ENCODE measurements around the gene LRRC52. TPM values are rescaled to one million over a fixed set of nuclear protein-coding genes. Genes with fewer than 3 reads are reported as not detected.

LRRC52 gene
- total RNA-seq, 2 donors from 2014 or later, result not detected

GRCh38 chr1:165539908-165540307 lies 3.9 kb upstream of the LRRC52 start:
- WGBS, 2 experiments (ENCODE audit: insufficient coverage in 1 of 2, insufficient read length in 1 of 2), result 92 to 93% methylated on average over 2 to 3 of the region's 3 CpGs
- H3K4me3 ChIP-seq (ENCODE audit: low read length), result no peak overlapping the region
- no peaks in the 10 kb centered on the region for H3K27me3 ChIP-seq (ENCODE audit: control insufficient read depth, insufficient read depth, low read length, poor library complexity, severe bottlenecking)
- no peak overlapping the region for H3K9ac ChIP-seq (ENCODE audit: extremely low read depth, low read length, poor library complexity, severe bottlenecking)
- H3K9me3 ChIP-seq (ENCODE audit: control insufficient read depth, low read length), result no peaks in the 10 kb centered on the region
- TF ChIP-seq CTCF (conservative IDR thresholded peaks at IDR 0.05), result no peak
- Mint-ChIP-seq H3K27me3 (ENCODE audit: insufficient read depth) (peaks cover 12% of the 10 kb centered on the region), H3K4me3 (no peak overlapping the region), H3K4me1 (peaks cover 15% of the 10 kb centered on the region), H3K36me3 (ENCODE audit: low read depth) (no peaks in the 10 kb centered on the region), H3K27ac (no peak overlapping the region), H3K9me3 (no peaks in the 10 kb centered on the region)
- H3K27ac ChIP-seq (ENCODE audit: low read depth, low read length), result peak overlapping the region; percentile 37
- DNase-seq, result no peak
- H3K4me1 ChIP-seq (ENCODE audit: control insufficient read depth, insufficient read depth, low read length), result no peaks in the 10 kb centered on the region
- no peaks in the 10 kb centered on the region for H3K36me3 ChIP-seq (ENCODE audit: control insufficient read depth, insufficient read depth, low read length)

- no peak overlapping the region for H3K27ac ChIP-seq (ENCODE audit: low read depth, low read length)
- DNase-seq, result no peak
- 80 to 84% methylated on average over 1 to 5 of the region's 6 CpGs for WGBS, 2 experiments (ENCODE audit: insufficient coverage in 1 of 2, insufficient read length in 1 of 2)
- TF ChIP-seq CTCF (conservative IDR thresholded peaks at IDR 0.05), result no peak
- no peak overlapping the region for H3K4me3 ChIP-seq (ENCODE audit: low read length)
- Mint-ChIP-seq H3K27me3 (ENCODE audit: insufficient read depth) (peaks cover 22% of the 10 kb centered on the region), H3K9me3 (no peaks in the 10 kb centered on the region), H3K27ac (no peak overlapping the region), H3K4me1 (peaks cover 15% of the 10 kb centered on the region), H3K36me3 (ENCODE audit: low read depth) (no peaks in the 10 kb centered on the region), H3K4me3 (no peak overlapping the region)
- no peak overlapping the region for H3K9ac ChIP-seq (ENCODE audit: extremely low read depth, low read length, poor library complexity, severe bottlenecking)
- no peaks in the 10 kb centered on the region for H3K27me3 ChIP-seq (ENCODE audit: control insufficient read depth, insufficient read depth, low read length, poor library complexity, severe bottlenecking)
- H3K36me3 ChIP-seq (ENCODE audit: control insufficient read depth, insufficient read depth, low read length), result no peaks in the 10 kb centered on the region
- no peaks in the 10 kb centered on the region for H3K9me3 ChIP-seq (ENCODE audit: control insufficient read depth, low read length)
- no peaks in the 10 kb centered on the region for H3K4me1 ChIP-seq (ENCODE audit: control insufficient read depth, insufficient read depth, low read length)
These were observed 1.7 kb upstream of the LRRC52 start for GRCh38 chr1:165542015-165542631.

GRCh38 chr1:165542647-165543046 lies 1.2 kb upstream of the LRRC52 start:
- H3K4me3 ChIP-seq (ENCODE audit: low read length), result no peak overlapping the region
- no peaks in the 10 kb centered on the region for H3K4me1 ChIP-seq (ENCODE audit: control insufficient read depth, insufficient read depth, low read length)
- Mint-ChIP-seq H3K9me3 (no peaks in the 10 kb centered on the region), H3K36me3 (ENCODE audit: low read depth) (no peaks in the 10 kb centered on the region), H3K4me3 (no peak overlapping the region), H3K27ac (no peak overlapping the region), H3K27me3 (ENCODE audit: insufficient read depth) (peaks cover 20% of the 10 kb centered on the region), H3K4me1 (peaks cover 15% of the 10 kb centered on the region)
- WGBS, 2 experiments (ENCODE audit: insufficient coverage in 1 of 2, insufficient read length in 1 of 2), result 0% methylated on average over 1 of the region's 1 CpG; no CpG with 5 or more reads in 1 of the 2 experiments
- no peak for TF ChIP-seq CTCF (conservative IDR thresholded peaks at IDR 0.05)
- no peak overlapping the region for H3K27ac ChIP-seq (ENCODE audit: low read depth, low read length)
- no peaks in the 10 kb centered on the region for H3K9me3 ChIP-seq (ENCODE audit: control insufficient read depth, low read length)
- H3K36me3 ChIP-seq (ENCODE audit: control insufficient read depth, insufficient read depth, low read length), result no peaks in the 10 kb centered on the region
- DNase-seq, result no peak
- no peaks in the 10 kb centered on the region for H3K27me3 ChIP-seq (ENCODE audit: control insufficient read depth, insufficient read depth, low read length, poor library complexity, severe bottlenecking)
- H3K9ac ChIP-seq (ENCODE audit: extremely low read depth, low read length, poor library complexity, severe bottlenecking), result no peak overlapping the region
